Glomerular visceral epithelial cell (primary cell): Measurements from ENCODE around the gene OXNAD1.

Source experiments
- DNase-seq: peaks from one replicate; pipeline ENCODE4 v3.0.0-alpha.2; 2016; ENCODE audit errors: extremely low spot score

OXNAD1 gene

GRCh38 chr3:16277471-16277870 lies 12.5 kb downstream of the OXNAD1 start:
- DNase-seq, result no peak

GRCh38 chr3:16279010-16279801 lies 14.2 kb downstream of the OXNAD1 start:
- DNase-seq, result no peak

DNA sequence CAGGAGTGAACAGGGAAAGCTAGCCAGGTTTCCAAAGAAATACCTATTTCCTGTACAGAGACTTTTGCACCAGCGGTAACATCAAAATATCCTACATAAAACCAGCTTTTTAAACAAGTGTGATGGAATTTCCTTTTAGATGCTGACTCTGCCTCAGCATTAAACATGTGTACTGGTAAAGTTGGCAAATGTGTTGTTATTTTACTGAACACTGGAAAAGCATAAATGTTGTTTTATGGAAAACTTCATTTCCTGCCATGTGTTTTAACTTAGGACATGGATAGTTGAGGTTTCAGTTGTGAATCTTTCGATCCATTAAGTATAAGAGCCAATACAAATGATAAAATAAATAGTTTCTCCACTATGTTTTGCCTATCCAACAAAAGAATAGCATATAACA lies 15.7 kb downstream of the OXNAD1 start:
- no peak for DNase-seq

DNA sequence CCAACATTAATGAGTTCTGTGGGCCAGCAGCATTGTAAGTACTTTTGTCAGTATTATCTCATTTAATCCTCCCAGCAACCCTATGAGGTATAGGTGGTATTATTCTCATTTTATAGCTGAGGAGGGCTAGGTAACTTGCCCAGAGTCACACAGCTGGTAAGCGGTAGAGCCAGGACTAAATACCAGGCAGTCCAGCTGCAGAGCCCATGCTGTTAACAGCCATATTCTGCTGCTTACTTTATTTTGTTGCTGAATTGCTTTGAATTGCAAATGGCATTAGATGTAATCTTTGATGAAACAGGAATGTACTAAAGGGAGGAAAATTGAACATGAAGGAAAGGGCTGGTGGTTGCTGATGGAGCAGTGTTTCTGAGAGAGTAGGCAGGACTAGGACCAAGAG lies 19.6 kb downstream of the OXNAD1 start:
- no peak for DNase-seq

DNA sequence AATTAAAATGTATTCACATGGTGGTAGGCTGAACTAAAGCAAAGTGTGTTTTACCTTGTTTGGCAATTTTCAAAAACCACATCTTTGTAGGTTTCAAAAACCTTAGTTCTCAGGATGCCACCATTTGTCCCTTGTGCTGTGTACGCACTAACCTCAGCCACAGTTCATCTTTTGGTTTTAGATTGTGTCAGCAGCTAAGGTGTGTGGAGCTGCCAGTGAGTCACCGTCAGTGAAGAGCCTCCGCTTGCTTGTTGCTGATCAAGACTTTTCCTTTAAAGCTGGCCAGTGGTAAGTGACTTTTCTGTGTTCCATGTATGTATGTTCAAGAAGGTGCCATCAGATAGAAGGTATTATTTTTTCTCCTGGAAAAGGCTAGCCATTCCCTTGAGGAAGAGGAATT lies 21.1 kb downstream of the OXNAD1 start:
- DNase-seq, result no peak

- DNase-seq, result no peak
Measured at GRCh38 chr3:16286751-16287543, 21.9 kb downstream of the OXNAD1 start.

DNA sequence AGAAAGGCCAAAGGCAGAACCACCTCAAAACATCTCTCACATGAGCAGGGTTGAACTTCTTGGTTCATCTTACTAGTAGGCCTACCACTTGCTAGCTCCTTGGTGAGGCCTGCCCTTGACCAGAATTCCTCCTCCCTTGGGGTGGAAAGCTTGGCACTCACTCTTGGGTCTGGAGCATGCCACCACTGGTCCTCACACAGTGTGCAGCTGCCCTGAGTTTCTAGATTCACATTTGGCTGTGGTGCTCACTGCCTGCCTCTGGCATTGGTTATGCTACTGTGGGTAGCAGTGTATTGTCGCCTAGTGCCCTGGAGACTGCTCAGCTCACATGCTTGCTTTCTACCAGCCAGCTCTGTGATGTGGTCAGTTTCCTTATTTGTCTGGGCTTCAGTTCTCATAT lies 23.7 kb downstream of the OXNAD1 start:
- no peak for DNase-seq

- no peak for DNase-seq
Measured at GRCh38 chr3:16289144-16289889, 24.3 kb downstream of the OXNAD1 start.

DNA sequence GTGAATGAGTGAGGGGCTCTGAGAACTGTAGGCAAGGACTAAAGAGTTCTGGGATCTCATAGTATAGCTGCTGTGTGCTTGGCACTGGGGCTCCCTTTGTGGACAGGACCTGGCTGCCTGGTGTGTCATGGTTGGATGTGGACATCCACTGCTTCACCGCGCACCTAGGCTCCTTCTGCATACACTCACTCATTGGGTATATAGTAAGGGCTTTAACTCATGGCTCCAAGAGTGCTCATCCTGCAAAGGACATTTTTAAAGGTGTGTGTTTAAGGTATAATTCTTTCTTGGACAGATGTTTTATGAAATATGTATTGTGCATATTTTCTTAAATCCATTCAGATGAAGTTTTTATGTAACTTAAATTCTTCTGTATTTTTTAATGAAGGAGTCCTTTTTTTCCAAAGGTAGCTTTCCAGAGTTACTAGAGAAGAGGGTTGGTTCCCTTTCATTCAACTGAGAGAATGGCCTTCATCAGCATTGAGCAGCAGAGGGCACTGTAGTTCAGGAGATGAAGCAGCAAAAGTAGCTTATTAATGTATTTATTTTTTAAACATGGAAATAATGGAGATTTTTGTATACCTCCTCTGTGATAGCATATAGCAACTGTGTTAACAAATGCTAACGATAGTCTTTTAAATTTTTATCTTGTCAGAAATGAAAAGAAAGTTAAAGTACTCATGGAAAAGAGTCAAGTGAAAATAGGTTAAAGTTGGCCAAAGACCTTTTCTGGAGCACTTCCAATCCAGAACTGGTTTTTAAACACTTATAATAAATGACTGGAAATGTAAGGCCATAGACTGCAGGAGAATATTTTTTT lies 25.2 kb downstream of the OXNAD1 start:
- peak; percentile 45 for DNase-seq

- DNase-seq, result no peak
Measured at GRCh38 chr3:16290827-16291196, 25.8 kb downstream of the OXNAD1 start.

GRCh38 chr3:16294844-16295243 lies 29.8 kb downstream of the OXNAD1 start:
- no peak for DNase-seq

GRCh38 chr3:16295298-16295890 lies 30.4 kb downstream of the OXNAD1 start:
- no peak for DNase-seq

- peak; percentile 59 for DNase-seq
Measured at GRCh38 chr3:16297997-16298885, 33.2 kb downstream of the OXNAD1 start.

- no peak for DNase-seq
Measured at GRCh38 chr3:16298891-16299290, 33.9 kb downstream of the OXNAD1 start.

DNA sequence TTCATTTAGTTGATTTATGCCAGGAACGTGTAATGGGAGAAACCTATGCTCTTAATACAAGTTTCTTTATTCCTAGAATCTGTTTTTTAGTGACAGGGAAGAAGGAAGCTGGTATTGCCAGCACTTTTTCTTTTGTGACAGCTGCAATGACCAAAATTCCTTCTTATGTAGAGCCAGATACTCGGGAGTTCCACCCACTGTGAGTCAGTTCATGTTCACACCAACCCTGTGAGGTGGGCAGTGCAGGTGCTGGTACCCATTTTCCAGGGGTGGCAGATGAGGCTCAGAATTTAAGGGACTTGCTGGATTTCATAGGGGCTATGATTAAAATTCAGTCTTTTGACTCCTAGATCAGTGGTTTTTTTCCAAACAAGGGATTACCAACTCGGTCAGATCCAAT lies 34.7 kb downstream of the OXNAD1 start:
- no peak for DNase-seq

- peak; percentile 59 for DNase-seq
Measured at GRCh38 chr3:16300307-16300706, 35.3 kb downstream of the OXNAD1 start.

GRCh38 chr3:16300881-16301359 lies 35.9 kb downstream of the OXNAD1 start:
- DNase-seq, result no peak

- DNase-seq, result no peak
Measured at GRCh38 chr3:16301507-16301906, 36.5 kb downstream of the OXNAD1 start.

GRCh38 chr3:16302082-16302631 lies 37.1 kb downstream of the OXNAD1 start:
- no peak for DNase-seq
